ENCODE measurements around the gene CENPX.

The CENPX gene

GRCh38 chr17:82022310-82022980 is at the start of gene CENPX:
Gene CENPX (minus strand): TSS chr17:82022878. CDS start chr17:82022861, 17 bp downstream.
- no peak for TF ChIP-seq CTCF (IDR thresholded peaks at IDR 0.05; ENCODE audit: unreplicated experiment in 3 of 3)
- Mint-ChIP-seq H3K4me3 (peak within 1 kb of the TSS; percentile 82 to 89 (median 89)), H3K27ac (peak within 1 kb of the TSS in 1 of 3 experiments; percentile 49), H3K36me3 (ENCODE audit: low read depth) (peaks cover 4% of the 10 kb centered on the region), H3K4me1 (peaks cover 15% of the 10 kb centered on the region), H3K9me3 (no peaks in the 10 kb centered on the region), H3K27me3 (ENCODE audit: low read depth) (peaks cover 4% of the 10 kb centered on the region)

GRCh38 chr17:82070611-82071010 is 47.9 kb upstream of the CENPX start:
- TF ChIP-seq CTCF (IDR thresholded peaks at IDR 0.05; ENCODE audit: unreplicated experiment in 3 of 3), result no peak
- H3K27me3 Mint-ChIP-seq (ENCODE audit: low read depth), result peaks cover 9% of the 10 kb centered on the region

GRCh38 chr17:82065638-82066303 is 43.1 kb upstream of the CENPX start, which contains the start of gene DUS1L:
Gene DUS1L (minus strand): TSS chr17:82065804. CDS start chr17:82065059, 745 bp downstream.
- peak within 1 kb of the TSS; percentile 27 to 84 (median 65) for H3K27ac Mint-ChIP-seq
- peak within 1 kb of the TSS; percentile 82 to 89 (median 86) for H3K4me3 Mint-ChIP-seq
- no peaks in the 10 kb centered on the region for H3K27me3 Mint-ChIP-seq (ENCODE audit: low read depth)
- no peaks in the 10 kb centered on the region for H3K36me3 Mint-ChIP-seq (ENCODE audit: low read depth)
- H3K4me1 Mint-ChIP-seq, result no peaks in the 10 kb centered on the region
- H3K9me3 Mint-ChIP-seq, result no peaks in the 10 kb centered on the region
- TF ChIP-seq CTCF (IDR thresholded peaks at IDR 0.05; ENCODE audit: unreplicated experiment in 3 of 3), result no peak

More at GRCh38 chr17:82070611-82071010, 47.9 kb upstream of the CENPX start:
- no peak overlapping the region for H3K27ac Mint-ChIP-seq
- no peaks in the 10 kb centered on the region for H3K4me1 Mint-ChIP-seq
- H3K9me3 Mint-ChIP-seq, result no peaks in the 10 kb centered on the region
- H3K36me3 Mint-ChIP-seq (ENCODE audit: low read depth), result no peaks in the 10 kb centered on the region
- no peak overlapping the region for H3K4me3 Mint-ChIP-seq

GRCh38 chr17:82065193-82065637 is 42.5 kb upstream of the CENPX start:
- H3K27me3 Mint-ChIP-seq (ENCODE audit: low read depth), result no peaks in the 10 kb centered on the region
- H3K9me3 Mint-ChIP-seq, result no peaks in the 10 kb centered on the region
- H3K27ac Mint-ChIP-seq, result no peak overlapping the region
- no peaks in the 10 kb centered on the region for H3K4me1 Mint-ChIP-seq
- peak overlapping the region; percentile 68 to 75 (median 69) for H3K4me3 Mint-ChIP-seq
- TF ChIP-seq CTCF (IDR thresholded peaks at IDR 0.05; ENCODE audit: unreplicated experiment in 3 of 3), result no peak
- H3K36me3 Mint-ChIP-seq (ENCODE audit: low read depth), result peaks cover 1% of the 10 kb centered on the region

- Mint-ChIP-seq H3K4me1 (no peaks in the 10 kb centered on the region), H3K9me3 (no peaks in the 10 kb centered on the region), H3K4me3 (peak overlapping the region; percentile 68 to 76 (median 75)), H3K27ac (no peak overlapping the region), H3K36me3 (ENCODE audit: low read depth) (peaks cover 3% of the 10 kb centered on the region), H3K27me3 (ENCODE audit: low read depth) (no peaks in the 10 kb centered on the region)
- TF ChIP-seq CTCF (IDR thresholded peaks at IDR 0.05; ENCODE audit: unreplicated experiment in 3 of 3), result no peak
Observed at GRCh38 chr17:82064433-82065192, 41.9 kb upstream of the CENPX start.

All from nephron (organoid).